ENCODE results near the gene SLC6A16. TPM values are rescaled to one million over a fixed set of nuclear protein-coding genes. Genes with fewer than 3 reads are reported as not detected.

SLC6A16 gene
- total and polyA plus RNA-seq, 2 experiments from 2014 or later, result 2.8 to 4.0 TPM

GRCh38 chr19:49342291-49342721 lies 17.3 kb upstream of the SLC6A16 start:
- DNase-seq (ENCODE audit: low read depth in 1 of 2, low spot score in 1 of 2), result no peak
- H3K36me3 ChIP-seq, result peaks cover 60% of the 10 kb centered on the region
- no peaks in the 10 kb centered on the region for H3K27me3 ChIP-seq

DNA sequence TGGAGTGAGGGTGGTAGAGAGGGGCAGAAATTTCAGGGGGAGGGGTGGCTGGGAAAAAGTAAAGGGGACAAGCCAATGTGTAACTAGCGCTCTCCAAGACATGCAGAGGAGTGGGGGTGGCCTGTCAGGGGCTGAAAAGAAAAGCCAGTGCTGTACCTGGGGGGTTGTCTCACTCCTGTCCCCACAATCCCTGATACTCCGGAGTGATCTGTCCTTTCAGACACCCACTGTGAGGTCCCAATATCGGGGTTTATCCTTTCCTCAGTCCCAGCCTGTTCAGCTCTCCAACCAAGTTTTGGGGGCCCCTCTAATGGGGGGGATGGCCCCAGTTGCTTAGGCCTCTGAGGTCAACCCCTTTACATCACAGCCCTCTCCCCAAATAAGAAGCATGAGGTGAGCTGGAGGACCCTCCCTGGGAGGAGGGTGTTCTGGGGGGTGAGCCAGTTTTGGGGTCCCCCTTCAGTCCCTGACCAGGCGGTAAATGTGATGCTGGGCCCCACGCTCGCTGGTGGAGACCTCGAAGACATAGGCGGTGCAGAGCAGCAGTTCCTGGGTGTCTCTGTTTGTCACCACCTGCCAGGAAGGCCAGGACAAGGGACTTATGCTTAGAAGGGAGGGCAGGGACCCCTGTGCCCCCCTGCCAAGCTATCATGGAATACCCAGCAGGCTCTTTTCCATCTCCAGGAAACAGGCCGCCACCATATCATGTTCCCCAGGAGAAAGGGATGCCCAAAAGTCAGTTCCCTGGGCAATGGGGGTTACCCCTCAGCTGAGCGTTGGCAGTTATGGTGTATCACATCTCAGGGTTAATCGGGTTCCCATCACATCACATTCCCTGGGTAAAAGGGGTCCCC lies 16.1 kb upstream of the SLC6A16 start:
- Histone ChIP-seq H3K4me3 (no peak overlapping the region), H3K4me1 (ENCODE audit: low read depth) (no peaks in the 10 kb centered on the region), H3K36me3 (peaks cover 48% of the 10 kb centered on the region), H3K9me3 (ENCODE audit: low read depth) (no peaks in the 10 kb centered on the region), H3K27me3 (no peaks in the 10 kb centered on the region), H3K27ac (no peak overlapping the region)
- TF ChIP-seq, protein P1, sequence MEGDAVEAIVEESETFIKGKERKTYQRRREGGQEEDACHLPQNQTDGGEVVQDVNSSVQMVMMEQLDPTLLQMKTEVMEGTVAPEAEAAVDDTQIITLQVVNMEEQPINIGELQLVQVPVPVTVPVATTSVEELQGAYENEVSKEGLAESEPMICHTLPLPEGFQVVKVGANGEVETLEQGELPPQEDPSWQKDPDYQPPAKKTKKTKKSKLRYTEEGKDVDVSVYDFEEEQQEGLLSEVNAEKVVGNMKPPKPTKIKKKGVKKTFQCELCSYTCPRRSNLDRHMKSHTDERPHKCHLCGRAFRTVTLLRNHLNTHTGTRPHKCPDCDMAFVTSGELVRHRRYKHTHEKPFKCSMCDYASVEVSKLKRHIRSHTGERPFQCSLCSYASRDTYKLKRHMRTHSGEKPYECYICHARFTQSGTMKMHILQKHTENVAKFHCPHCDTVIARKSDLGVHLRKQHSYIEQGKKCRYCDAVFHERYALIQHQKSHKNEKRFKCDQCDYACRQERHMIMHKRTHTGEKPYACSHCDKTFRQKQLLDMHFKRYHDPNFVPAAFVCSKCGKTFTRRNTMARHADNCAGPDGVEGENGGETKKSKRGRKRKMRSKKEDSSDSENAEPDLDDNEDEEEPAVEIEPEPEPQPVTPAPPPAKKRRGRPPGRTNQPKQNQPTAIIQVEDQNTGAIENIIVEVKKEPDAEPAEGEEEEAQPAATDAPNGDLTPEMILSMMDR (IDR thresholded peaks at IDR 0.05; ENCODE audit: low read depth, low read length), result no peak
- no peak for DNase-seq (ENCODE audit: low read depth in 1 of 2, low spot score in 1 of 2)

More at GRCh38 chr19:49342291-49342721, 17.3 kb upstream of the SLC6A16 start:
- no peaks in the 10 kb centered on the region for H3K4me1 ChIP-seq (ENCODE audit: low read depth)
- H3K27ac ChIP-seq, result no peak overlapping the region
- no peak overlapping the region for H3K4me3 ChIP-seq
- no peaks in the 10 kb centered on the region for H3K9me3 ChIP-seq (ENCODE audit: low read depth)
- TF ChIP-seq, protein P1 (IDR thresholded peaks at IDR 0.05; ENCODE audit: low read depth, low read length), result no peak

DNA sequence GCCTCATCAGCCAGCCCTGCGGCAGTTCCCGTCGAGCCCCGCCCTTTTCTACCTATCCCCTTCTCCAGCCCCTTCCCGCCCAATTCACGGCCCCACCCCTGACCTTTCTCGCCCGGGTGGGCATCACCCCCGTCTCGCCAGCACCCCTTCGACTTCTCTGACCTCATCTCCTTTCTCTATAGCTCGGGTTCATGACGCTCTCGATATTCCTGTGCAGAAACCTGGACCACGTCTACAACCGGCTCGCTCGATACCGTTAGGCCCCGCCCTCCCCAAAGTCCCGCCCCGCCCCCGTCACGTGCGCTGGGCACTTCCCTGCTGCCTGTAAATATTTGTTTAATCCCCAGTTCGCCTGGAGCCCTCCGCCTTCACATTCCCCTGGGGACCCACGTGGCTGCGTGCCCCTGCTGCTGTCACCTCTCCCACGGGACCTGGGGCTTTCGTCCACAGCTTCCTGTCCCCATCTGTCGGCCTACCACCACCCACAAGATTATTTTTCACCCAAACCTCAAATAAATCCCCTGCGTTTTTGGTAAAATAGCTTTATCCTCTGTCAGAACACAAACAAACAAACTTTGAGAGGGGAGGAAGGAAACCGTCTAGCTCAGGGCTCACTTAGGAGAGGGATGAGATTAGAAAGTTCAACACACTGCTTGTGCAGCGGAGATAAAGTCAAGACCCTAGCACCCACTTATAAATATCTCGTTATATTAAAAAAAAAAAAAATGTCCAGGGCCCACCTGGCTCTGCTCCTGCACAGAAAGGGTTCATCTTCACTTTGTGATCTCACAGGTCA lies 15.3 kb upstream of the SLC6A16 start:
- H3K27me3 ChIP-seq, result no peaks in the 10 kb centered on the region
- peak; percentile 28 to 54 for DNase-seq (ENCODE audit: low read depth in 1 of 2, low spot score in 1 of 2)
- no peaks in the 10 kb centered on the region for H3K9me3 ChIP-seq (ENCODE audit: low read depth)
- H3K27ac ChIP-seq, result no peak overlapping the region
- H3K4me3 ChIP-seq, result no peak overlapping the region
- TF ChIP-seq, protein P1 (IDR thresholded peaks at IDR 0.05; ENCODE audit: low read depth, low read length), result no peak
- H3K4me1 ChIP-seq (ENCODE audit: low read depth), result no peaks in the 10 kb centered on the region
- peaks cover 42% of the 10 kb centered on the region for H3K36me3 ChIP-seq

GRCh38 chr19:49339301-49340068 lies 14.5 kb upstream of the SLC6A16 start:
- DNase-seq (ENCODE audit: low read depth in 1 of 2, low spot score in 1 of 2), result peak; percentile 95 to 96
- H3K27ac ChIP-seq, result peak overlapping the region; percentile 75
- H3K27me3 ChIP-seq, result no peaks in the 10 kb centered on the region
- H3K4me1 ChIP-seq (ENCODE audit: low read depth), result no peaks in the 10 kb centered on the region
- TF ChIP-seq, protein P1 (IDR thresholded peaks at IDR 0.05; ENCODE audit: low read depth, low read length), result no peak
- no peaks in the 10 kb centered on the region for H3K9me3 ChIP-seq (ENCODE audit: low read depth)
- peaks cover 35% of the 10 kb centered on the region for H3K36me3 ChIP-seq
- peak overlapping the region; percentile 18 for H3K4me3 ChIP-seq

GRCh38 chr19:49338691-49339300 lies 13.8 kb upstream of the SLC6A16 start:
- peak overlapping the region; percentile 75 for H3K27ac ChIP-seq
- peak overlapping the region; percentile 18 for H3K4me3 ChIP-seq
- peaks cover 28% of the 10 kb centered on the region for H3K36me3 ChIP-seq
- TF ChIP-seq, protein P1 (IDR thresholded peaks at IDR 0.05; ENCODE audit: low read depth, low read length), result no peak
- no peaks in the 10 kb centered on the region for H3K9me3 ChIP-seq (ENCODE audit: low read depth)
- peak; percentile 65 to 84 for DNase-seq (ENCODE audit: low read depth in 1 of 2, low spot score in 1 of 2)
- H3K27me3 ChIP-seq, result no peaks in the 10 kb centered on the region
- H3K4me1 ChIP-seq (ENCODE audit: low read depth), result no peaks in the 10 kb centered on the region

Data from cardiac muscle cell (in vitro differentiated cells and primary cell).